Dermis microvascular lymphatic vessel endothelial cell (primary cell): ENCODE results near the gene STK17A. TPM values are rescaled to one million over a fixed set of nuclear protein-coding genes. Genes with fewer than 3 reads are reported as not detected.
A peak's percentile ranks its signal among the peaks of the same experiment; 100 is the strongest.
"Not testable (repeated sequence)": the region's sequence is repeated elsewhere in the genome, so short reads cannot be mapped to it uniquely, and the experiment has no call there.

Experiments used
- DNase-seq, 2 donors: peaks; one replicate each; pipeline versions ENCODE4 v3.0.0 to v3.0.0-alpha.2; 2010; ENCODE audit warnings: low read depth in 2 of 2
- total RNA-seq: library from RNA; depleted of rRNA; stranded (reverse); fragments of >200 nt; gene quantifications from 2 replicates; pipeline ENCODE4 v1.2.1, GENCODE V29; 2014

The STK17A gene
- total RNA-seq, 1 donor from 2014 or later: 33.5 TPM

- not testable (repeated sequence) for DNase-seq
Observed at GRCh38 chr7:43596426-43596825, 13.5 kb downstream of the STK17A start.

GRCh38 chr7:43600056-43600455 is 17.1 kb downstream of the STK17A start:
- no peak for DNase-seq

- DNase-seq: no peak
Observed at GRCh38 chr7:43602256-43602655, 19.3 kb downstream of the STK17A start.

GRCh38 chr7:43604251-43604650 is 21.3 kb downstream of the STK17A start:
- DNase-seq: no peak

- no peak for DNase-seq
Observed at GRCh38 chr7:43609097-43609496, 26.2 kb downstream of the STK17A start.

GRCh38 chr7:43612128-43612527 is 29.2 kb downstream of the STK17A start:
- DNase-seq: no peak

GRCh38 chr7:43612599-43613589 is 30.0 kb downstream of the STK17A start:
- no peak for DNase-seq

- DNase-seq: peak; percentile 38 to 59
Observed at GRCh38 chr7:43615558-43616145, 32.7 kb downstream of the STK17A start.

GRCh38 chr7:43616977-43617376 is 34.1 kb downstream of the STK17A start:
- no peak for DNase-seq

- no peak for DNase-seq
Observed at GRCh38 chr7:43618073-43618472, 35.2 kb downstream of the STK17A start.

- no peak for DNase-seq
Observed at GRCh38 chr7:43619213-43620012, 36.5 kb downstream of the STK17A start.

GRCh38 chr7:43621729-43622448 is 39.0 kb downstream of the STK17A start:
- DNase-seq: no peak

- no peak for DNase-seq
Observed at GRCh38 chr7:43624156-43624555, 41.2 kb downstream of the STK17A start.

GRCh38 chr7:43625453-43625852 is 42.5 kb downstream of the STK17A start:
- DNase-seq: no peak

- no peak for DNase-seq
Observed at GRCh38 chr7:43625980-43626379, 43.1 kb downstream of the STK17A start.

GRCh38 chr7:43626695-43627094 is 43.8 kb downstream of the STK17A start:
- no peak for DNase-seq

- DNase-seq: not testable (repeated sequence)
Observed at GRCh38 chr7:43627798-43628197, 44.9 kb downstream of the STK17A start.

- DNase-seq: peak in 1 of 2 donors; percentile 61
Observed at GRCh38 chr7:43628431-43628830, 45.5 kb downstream of the STK17A start.

GRCh38 chr7:43629857-43630256 is 46.9 kb downstream of the STK17A start:
- DNase-seq: no peak

- no peak for DNase-seq
Observed at GRCh38 chr7:43630482-43630881, 47.6 kb downstream of the STK17A start.

- no peak for DNase-seq
Observed at GRCh38 chr7:43631559-43631958, 48.7 kb downstream of the STK17A start.
